Activated naive CD8-positive, alpha-beta T cell treated with anti-CD3 and anti-CD28 coated beads for 36 hours (primary cell): Measurements from ENCODE around the gene SYNGR3. TPM values are rescaled to one million over a fixed set of nuclear protein-coding genes. Genes with fewer than 3 reads are reported as not detected.
A peak's percentile ranks its signal among the peaks of the same experiment; 100 is the strongest.

Experiments
- DNase-seq: peaks from one replicate; pipeline ENCODE4 v3.0.0; 2021
- H3K27ac Mint-ChIP-seq: one replicate; pipeline ENCODE4 v1.8.0; 2022; ENCODE audit warnings: mild to moderate bottlenecking, moderate library complexity, mixed read lengths
- H3K27me3 Mint-ChIP-seq: one replicate; pipeline ENCODE4 v1.8.0; 2022; ENCODE audit warnings: mild to moderate bottlenecking, mixed read lengths
- H3K36me3 Mint-ChIP-seq: one replicate; pipeline ENCODE4 v1.8.0; 2021; ENCODE audit warnings: mild to moderate bottlenecking, mixed read lengths
- H3K4me1 Mint-ChIP-seq: one replicate; pipeline ENCODE4 v1.8.0; 2021; ENCODE audit warnings: mixed read lengths
- H3K4me3 Mint-ChIP-seq: one replicate; pipeline ENCODE4 v1.8.0; 2022; ENCODE audit warnings: mild to moderate bottlenecking, moderate library complexity, mixed read lengths
- H3K9me3 Mint-ChIP-seq: one replicate; pipeline ENCODE4 v1.8.0; 2022; ENCODE audit warnings: mixed read lengths
- total RNA-seq, 2 experiments: library from RNA; stranded (reverse); gene quantifications; one replicate each; pipeline ENCODE4 v1.2.3, GENCODE V29; 2021

The SYNGR3 gene
- 1 to 10 TPM; 2.0 to 3.5 TPM for total RNA-seq

GRCh38 chr16:1989209-1990100, at the start of gene SYNGR3:
Gene SYNGR3 (plus strand): TSS chr16:1989970. CDS start chr16:1990103, 133 bp downstream.
- Mint-ChIP-seq H3K4me1 (peaks cover 26% of the 10 kb centered on the region), H3K27ac (no peak within 1 kb of the TSS), H3K36me3 (peaks cover 12% of the 10 kb centered on the region), H3K4me3 (peak within 1 kb of the TSS; percentile 59), H3K27me3 (peaks cover 32% of the 10 kb centered on the region), H3K9me3 (no peaks in the 10 kb centered on the region)
- no peak for DNase-seq

- H3K27ac Mint-ChIP-seq = no peak overlapping the region
- no peak for DNase-seq
- no peak overlapping the region for H3K4me3 Mint-ChIP-seq
- peaks cover 4% of the 10 kb centered on the region for H3K36me3 Mint-ChIP-seq
- H3K9me3 Mint-ChIP-seq = no peaks in the 10 kb centered on the region
- no peaks in the 10 kb centered on the region for H3K27me3 Mint-ChIP-seq
- H3K4me1 Mint-ChIP-seq = peaks cover 17% of the 10 kb centered on the region
Observed at GRCh38 chr16:1940273-1941161, 49.3 kb upstream of the SYNGR3 start.

DNA sequence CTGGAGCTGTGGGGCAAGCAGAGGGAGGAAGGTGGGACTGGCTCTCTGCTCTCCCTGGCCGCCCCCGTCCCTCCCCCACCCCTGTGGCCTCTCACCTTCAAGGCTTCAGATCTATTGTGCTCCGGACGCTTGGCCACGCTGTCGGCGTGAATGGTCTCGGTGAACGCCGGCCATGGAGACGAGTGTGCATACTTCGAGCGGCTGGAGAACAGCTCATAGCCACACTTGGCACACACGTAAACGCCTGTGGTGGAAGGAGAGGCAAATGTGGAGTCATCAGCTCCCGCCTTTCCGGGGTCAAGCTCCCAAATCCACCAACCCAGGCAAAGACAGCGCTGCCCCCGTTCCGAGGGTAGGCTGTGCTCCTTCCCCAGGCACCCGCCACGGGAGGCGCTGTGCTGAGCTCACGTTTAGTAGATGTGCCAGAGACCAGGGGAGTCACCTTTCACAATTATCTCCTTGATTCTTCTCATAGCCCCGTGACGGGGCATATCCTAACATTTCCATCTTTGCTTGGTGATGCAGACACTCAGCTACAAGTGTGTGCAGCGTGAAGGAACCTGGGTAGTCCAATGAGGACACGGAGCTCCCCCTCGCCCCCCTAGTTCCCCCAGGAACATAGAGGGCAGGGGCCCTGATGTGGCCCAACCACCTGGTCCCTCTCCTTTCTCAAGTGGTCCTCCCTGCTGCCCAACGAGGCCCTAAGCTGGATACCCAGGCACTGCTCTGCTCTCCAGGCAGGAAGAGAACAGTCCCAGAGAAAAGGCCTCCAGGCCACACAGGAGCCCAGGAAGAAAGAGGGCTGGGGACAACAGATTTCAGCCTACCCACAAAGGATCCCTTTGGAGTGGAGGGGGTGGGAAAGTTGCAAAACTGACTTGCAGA, 48.4 kb upstream of the SYNGR3 start:
- H3K27me3 Mint-ChIP-seq = no peaks in the 10 kb centered on the region
- peaks cover 17% of the 10 kb centered on the region for H3K4me1 Mint-ChIP-seq
- H3K4me3 Mint-ChIP-seq = peak overlapping the region; percentile 86
- no peaks in the 10 kb centered on the region for H3K9me3 Mint-ChIP-seq
- H3K27ac Mint-ChIP-seq = no peak overlapping the region
- H3K36me3 Mint-ChIP-seq = peaks cover 4% of the 10 kb centered on the region
- no peak for DNase-seq

- Mint-ChIP-seq H3K27ac (no peak overlapping the region), H3K9me3 (no peaks in the 10 kb centered on the region), H3K27me3 (no peaks in the 10 kb centered on the region), H3K4me1 (peaks cover 17% of the 10 kb centered on the region), H3K4me3 (peak overlapping the region; percentile 86), H3K36me3 (peaks cover 4% of the 10 kb centered on the region)
- no peak for DNase-seq
Observed at GRCh38 chr16:1942047-1942809, 47.5 kb upstream of the SYNGR3 start.

GRCh38 chr16:1942810-1943726, 46.7 kb upstream of the SYNGR3 start, which contains the start of gene MSRB1:
Gene MSRB1 (minus strand): TSS chr16:1943199. CDS start chr16:1943156, 43 bp downstream.
- Mint-ChIP-seq H3K36me3 (peaks cover 4% of the 10 kb centered on the region), H3K4me3 (peak within 1 kb of the TSS; percentile 86), H3K4me1 (peaks cover 17% of the 10 kb centered on the region), H3K27ac (peak within 1 kb of the TSS; percentile 85), H3K27me3 (no peaks in the 10 kb centered on the region), H3K9me3 (no peaks in the 10 kb centered on the region)
- DNase-seq = peak; percentile 100

DNA sequence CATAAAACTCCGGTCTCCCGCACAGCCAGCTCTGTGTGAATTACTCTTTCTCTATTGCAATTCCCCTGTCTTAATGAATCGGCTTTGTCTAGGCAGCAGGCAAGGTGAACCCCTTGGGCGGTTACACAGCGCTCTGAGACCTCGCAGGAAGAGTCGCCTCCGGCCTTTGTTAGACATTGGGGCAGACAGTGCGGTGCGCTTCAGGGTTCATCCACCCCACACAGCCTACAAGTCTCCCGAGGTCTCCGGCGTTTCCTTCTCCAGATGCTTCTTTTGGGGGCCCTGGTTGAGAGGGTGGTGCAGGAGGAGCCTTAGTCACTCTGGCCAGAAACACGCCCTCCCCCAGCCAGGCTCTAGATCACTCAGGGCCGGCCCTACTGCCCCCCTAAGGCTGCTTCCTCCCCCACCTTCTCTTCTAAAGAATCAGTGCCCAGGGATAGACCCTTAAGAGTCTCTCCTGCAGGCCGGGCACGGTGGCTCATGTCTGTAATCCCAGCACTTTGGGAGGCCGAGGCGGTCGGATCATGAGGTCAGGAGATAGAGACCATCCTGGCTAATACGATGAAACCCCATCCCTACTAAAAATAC, 45.1 kb upstream of the SYNGR3 start:
- H3K4me1 Mint-ChIP-seq = peaks cover 17% of the 10 kb centered on the region
- peak overlapping the region; percentile 86 for H3K4me3 Mint-ChIP-seq
- no peak overlapping the region for H3K27ac Mint-ChIP-seq
- H3K9me3 Mint-ChIP-seq = no peaks in the 10 kb centered on the region
- no peaks in the 10 kb centered on the region for H3K36me3 Mint-ChIP-seq
- no peak for DNase-seq
- no peaks in the 10 kb centered on the region for H3K27me3 Mint-ChIP-seq

DNA sequence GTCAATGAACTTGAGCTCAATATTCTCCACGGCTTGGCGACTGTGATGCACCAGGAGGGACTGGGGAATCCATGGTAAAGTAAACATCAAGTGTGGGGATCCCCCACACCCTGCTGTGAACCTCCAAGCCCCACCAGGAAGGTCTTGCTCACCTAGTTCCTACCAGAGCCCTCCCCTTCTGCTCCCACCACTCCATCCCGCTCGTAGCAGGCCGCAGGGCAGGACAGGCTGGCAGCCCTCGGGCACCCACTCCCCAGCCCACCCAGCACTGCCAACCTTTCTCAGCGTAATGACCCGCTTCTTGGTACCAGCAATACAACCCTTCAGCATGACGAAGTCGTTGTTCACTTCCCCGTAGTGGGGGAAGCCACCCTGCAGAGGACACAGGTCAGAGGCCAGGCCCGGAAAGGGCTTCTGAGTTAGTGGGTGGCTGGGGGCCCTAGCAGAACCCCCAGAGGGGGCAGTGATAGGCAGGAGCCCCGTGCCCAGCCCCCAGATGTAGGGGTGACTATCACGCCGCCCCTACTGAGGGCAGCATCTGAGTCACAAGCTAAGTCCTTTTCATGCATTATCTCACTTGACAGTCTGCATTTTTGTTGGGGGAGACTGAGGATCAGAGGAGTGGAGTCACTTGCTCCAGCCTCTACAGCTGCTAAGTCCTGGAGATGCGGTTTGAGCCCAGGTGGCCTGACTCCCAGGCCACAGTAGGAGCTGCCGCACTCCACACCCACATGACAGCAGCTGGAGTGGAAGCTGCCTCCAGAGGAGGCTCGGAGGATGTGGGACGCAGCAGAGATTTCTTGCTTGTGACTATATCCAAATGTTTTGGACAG, 44.0 kb upstream of the SYNGR3 start:
- Mint-ChIP-seq H3K27ac (no peak overlapping the region), H3K27me3 (no peaks in the 10 kb centered on the region), H3K36me3 (no peaks in the 10 kb centered on the region), H3K4me1 (peaks cover 17% of the 10 kb centered on the region), H3K4me3 (no peak overlapping the region), H3K9me3 (no peaks in the 10 kb centered on the region)
- no peak for DNase-seq

DNA sequence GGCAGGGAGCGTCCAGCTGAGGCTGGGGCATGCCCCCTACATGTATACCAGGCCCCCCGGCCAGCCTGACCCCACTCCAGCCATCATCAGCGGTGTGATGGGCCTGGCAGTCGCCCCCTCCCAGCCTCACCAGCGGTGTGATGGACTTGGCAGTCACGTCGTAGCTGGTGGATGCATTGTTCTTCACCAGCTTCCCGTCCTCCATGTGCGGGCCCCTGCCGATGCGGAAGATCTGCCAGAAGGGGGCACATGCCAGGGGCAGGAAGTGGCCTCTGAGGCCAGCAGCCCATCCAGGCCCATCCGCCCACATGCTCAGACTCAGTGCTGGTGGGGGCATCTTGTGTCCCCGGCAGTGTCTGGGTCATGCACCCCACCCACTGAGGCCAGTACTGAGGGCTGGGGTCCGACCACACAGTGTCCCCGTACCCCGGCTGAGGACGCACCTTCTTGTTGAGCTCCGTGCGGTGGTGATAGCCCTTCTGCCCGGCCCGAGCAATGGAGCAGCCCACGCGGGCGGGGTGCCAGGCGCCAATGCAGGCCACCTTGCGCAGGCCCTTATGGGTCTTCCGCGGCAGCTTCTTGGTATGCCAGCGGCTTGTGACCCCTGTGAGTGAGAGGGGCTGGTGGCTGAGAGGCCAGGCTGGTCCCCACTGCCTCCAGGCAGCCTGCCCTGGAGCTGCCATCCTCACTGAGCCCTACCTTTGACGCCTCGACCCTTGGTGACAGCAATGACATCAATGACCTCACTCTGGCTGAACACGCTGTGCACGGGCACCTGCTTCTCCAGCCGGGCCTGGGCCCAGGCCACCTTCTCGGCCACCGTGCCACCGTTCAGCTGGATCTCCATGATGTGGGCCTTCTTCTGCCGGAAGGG, 43.0 kb upstream of the SYNGR3 start:
- no peak overlapping the region for H3K27ac Mint-ChIP-seq
- H3K9me3 Mint-ChIP-seq = no peaks in the 10 kb centered on the region
- H3K4me1 Mint-ChIP-seq = peaks cover 14% of the 10 kb centered on the region
- no peaks in the 10 kb centered on the region for H3K27me3 Mint-ChIP-seq
- H3K36me3 Mint-ChIP-seq = no peaks in the 10 kb centered on the region
- H3K4me3 Mint-ChIP-seq = no peak overlapping the region
- DNase-seq = no peak

GRCh38 chr16:1947369-1947670, 42.5 kb upstream of the SYNGR3 start:
- Mint-ChIP-seq H3K9me3 (no peaks in the 10 kb centered on the region), H3K4me1 (peaks cover 10% of the 10 kb centered on the region), H3K27ac (no peak overlapping the region), H3K36me3 (no peaks in the 10 kb centered on the region), H3K4me3 (no peak overlapping the region), H3K27me3 (no peaks in the 10 kb centered on the region)
- DNase-seq = no peak

DNA sequence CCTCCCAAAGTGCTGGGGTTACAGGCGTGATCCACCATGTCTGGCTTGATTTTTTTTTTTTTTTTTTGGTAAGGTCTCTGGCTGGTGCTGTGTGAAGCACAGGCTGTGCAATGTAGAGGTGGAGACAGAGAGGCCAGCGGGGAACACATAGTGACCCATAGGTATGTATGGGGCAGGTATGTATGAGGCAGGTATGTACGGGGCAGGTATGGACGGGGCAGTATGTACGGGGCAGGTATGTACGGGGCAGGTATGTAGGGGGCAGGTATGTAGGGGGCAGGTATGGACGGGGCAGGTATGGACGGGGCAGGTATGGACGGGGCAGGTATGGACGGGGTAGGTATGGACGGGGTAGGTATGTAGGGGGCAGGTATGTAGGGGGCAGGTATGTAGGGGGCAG, 40.3 kb upstream of the SYNGR3 start:
- H3K4me3 Mint-ChIP-seq = no peak overlapping the region

GRCh38 chr16:1950047-1950446, 39.7 kb upstream of the SYNGR3 start:
- no peak for DNase-seq
- Mint-ChIP-seq H3K4me1 (no peaks in the 10 kb centered on the region), H3K36me3 (no peaks in the 10 kb centered on the region), H3K27me3 (no peaks in the 10 kb centered on the region), H3K9me3 (no peaks in the 10 kb centered on the region), H3K4me3 (no peak overlapping the region), H3K27ac (no peak overlapping the region)

More for the DNA sequence above, 40.3 kb upstream of the SYNGR3 start:
- no peak overlapping the region for H3K27ac Mint-ChIP-seq
- H3K4me1 Mint-ChIP-seq = peaks cover under 1% of the 10 kb centered on the region
- H3K9me3 Mint-ChIP-seq = no peaks in the 10 kb centered on the region
- DNase-seq = no peak
- no peaks in the 10 kb centered on the region for H3K36me3 Mint-ChIP-seq
- H3K27me3 Mint-ChIP-seq = no peaks in the 10 kb centered on the region
